Ammon's horn (tissue), 1 donor: ENCODE measurements around the gene CKMT2.

Experiments
- DNase-seq: peaks from one replicate; pipeline ENCODE4 v3.0.0-alpha.2; 2016; ENCODE audit warnings: low spot score

CKMT2 gene

GRCh38 chr5:81216152-81216551, 17.0 kb upstream of the CKMT2 start:
- no peak for DNase-seq

GRCh38 chr5:81219389-81219788, 13.7 kb upstream of the CKMT2 start:
- no peak for DNase-seq

GRCh38 chr5:81222285-81222684, 10.8 kb upstream of the CKMT2 start:
- DNase-seq = no peak

- DNase-seq = no peak
Measured at GRCh38 chr5:81225463-81225862, 7.7 kb upstream of the CKMT2 start.

GRCh38 chr5:81226286-81226685, 6.8 kb upstream of the CKMT2 start:
- no peak for DNase-seq

GRCh38 chr5:81226949-81227348, 6.2 kb upstream of the CKMT2 start:
- no peak for DNase-seq

GRCh38 chr5:81228084-81228483, 5.0 kb upstream of the CKMT2 start:
- no peak for DNase-seq

GRCh38 chr5:81230416-81230815, 2.7 kb upstream of the CKMT2 start:
- no peak for DNase-seq

GRCh38 chr5:81232464-81233079, 550 bp upstream of the CKMT2 start:
- DNase-seq = peak; percentile 35

GRCh38 chr5:81234299-81234698, 1.2 kb downstream of the CKMT2 start:
- DNase-seq = no peak

- DNase-seq = no peak
Measured at GRCh38 chr5:81234801-81235200, 1.7 kb downstream of the CKMT2 start.

- DNase-seq = peak; percentile 46
Measured at GRCh38 chr5:81235287-81236072, 2.4 kb downstream of the CKMT2 start.

- DNase-seq = no peak
Measured at GRCh38 chr5:81238460-81238859, 5.3 kb downstream of the CKMT2 start.

GRCh38 chr5:81239613-81240012, 6.5 kb downstream of the CKMT2 start:
- DNase-seq = peak; percentile 62

- no peak for DNase-seq
Measured at GRCh38 chr5:81241001-81241400, 7.9 kb downstream of the CKMT2 start.

- DNase-seq = no peak
Measured at GRCh38 chr5:81241961-81242648, 9.0 kb downstream of the CKMT2 start.

- peak; percentile 39 for DNase-seq
Measured at GRCh38 chr5:81242906-81243436, 9.8 kb downstream of the CKMT2 start.

GRCh38 chr5:81244451-81244850, 11.3 kb downstream of the CKMT2 start:
- DNase-seq = no peak

- DNase-seq = no peak
Measured at GRCh38 chr5:81245871-81246235, 12.7 kb downstream of the CKMT2 start.

GRCh38 chr5:81246697-81247096, 13.6 kb downstream of the CKMT2 start:
- no peak for DNase-seq

- peak; percentile 67 for DNase-seq
Measured at GRCh38 chr5:81247441-81247972, 14.4 kb downstream of the CKMT2 start.

- DNase-seq = no peak
Measured at GRCh38 chr5:81249240-81249639, 16.1 kb downstream of the CKMT2 start.

GRCh38 chr5:81250004-81250403, 16.9 kb downstream of the CKMT2 start:
- no peak for DNase-seq
